Measurements from ENCODE around the gene SERGEF. TPM values are rescaled to one million over a fixed set of nuclear protein-coding genes. Genes with fewer than 3 reads are reported as not detected.

The SERGEF gene
- total and polyA plus RNA-seq, 4 donors: 12.0 to 17.9 (median 13.4) TPM

DNA sequence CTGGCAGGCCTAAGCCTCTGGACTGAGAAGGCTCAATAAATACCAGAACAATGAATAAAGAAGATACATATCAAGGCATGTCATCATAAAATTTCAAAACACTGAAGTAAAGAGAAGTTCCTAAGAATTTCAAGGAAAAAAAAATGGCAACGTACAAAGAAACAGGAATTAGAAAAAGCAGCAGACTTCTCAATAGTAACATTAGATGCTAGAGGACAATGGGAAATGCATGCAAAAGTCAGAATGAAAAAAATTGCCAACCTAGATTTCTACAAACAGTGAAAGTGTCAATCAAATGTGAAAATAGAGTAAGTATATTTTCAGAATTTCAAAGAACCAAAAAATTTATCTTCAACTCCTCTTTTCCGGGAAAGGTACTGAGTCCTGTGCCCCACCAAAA lies 153.3 kb downstream of the SERGEF start:
- WGBS: 96% methylated on average over 2 of the region's 2 CpGs
- Histone ChIP-seq H3K4me1 (ENCODE audit: control insufficient read depth in 4 of 4, insufficient read depth in 4 of 4, low read length in 3 of 4) (no peaks in the 10 kb centered on the region), H3K36me3 (ENCODE audit: control insufficient read depth in 4 of 4, insufficient read depth in 3 of 4, low read depth in 1 of 4, low read length in 3 of 4) (no peaks in the 10 kb centered on the region), H3K4me3 (ENCODE audit: low read depth in 1 of 3, low read length in 3 of 3) (no peak overlapping the region), H3K27ac (ENCODE audit: low read depth in 1 of 2, low read length in 2 of 2) (no peak overlapping the region), H3K27me3 (ENCODE audit: control insufficient read depth in 4 of 4, insufficient read depth in 4 of 4, low read length in 3 of 4) (no peaks in the 10 kb centered on the region), H3K9me3 (ENCODE audit: control insufficient read depth in 4 of 4, low read length in 3 of 4) (no peaks in the 10 kb centered on the region), H3K9ac (ENCODE audit: low read depth in 1 of 2, low read length in 2 of 2) (no peak overlapping the region)
- TF ChIP-seq JUND (IDR thresholded peaks at IDR 0.05): no peak
- DNase-seq (ENCODE audit: low spot score): no peak

DNA sequence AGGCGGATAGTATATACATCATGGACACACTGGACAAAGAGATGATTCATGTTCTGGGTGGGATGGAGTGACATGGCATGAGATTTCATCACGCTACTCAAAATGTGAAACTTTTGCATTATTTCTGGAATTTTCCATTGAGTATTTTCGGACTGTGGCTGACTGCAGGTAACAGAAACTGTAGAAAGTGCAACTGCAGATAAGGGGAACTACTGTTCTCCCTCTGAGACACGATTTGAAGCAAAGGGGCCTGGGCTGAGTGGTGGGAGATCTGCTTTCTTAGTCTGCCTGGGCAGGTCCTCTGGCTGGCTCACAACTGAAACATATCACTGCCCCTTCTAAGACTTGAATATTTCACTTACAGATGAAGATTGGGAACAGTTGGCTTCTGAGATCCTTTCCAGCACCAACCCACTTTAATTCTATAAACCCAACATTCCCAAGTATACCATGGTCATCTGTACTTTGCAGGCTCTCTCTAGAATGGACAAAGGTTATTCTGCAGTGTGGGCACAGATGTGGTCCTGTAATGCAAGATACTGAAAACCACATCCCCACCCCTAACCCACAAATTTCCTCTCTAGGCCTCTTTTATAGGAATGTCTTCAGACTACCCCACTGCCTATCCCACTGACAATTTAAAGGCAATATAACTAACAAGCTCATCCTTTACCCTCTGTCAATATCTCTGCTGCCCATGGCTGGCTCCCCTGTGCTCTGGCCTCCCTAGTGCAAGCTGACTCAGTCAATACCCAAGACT lies 157.1 kb downstream of the SERGEF start:
- DNase-seq (ENCODE audit: low spot score): no peak
- WGBS: 92% methylated on average over 4 of the region's 4 CpGs
- Histone ChIP-seq H3K4me1 (ENCODE audit: control insufficient read depth in 4 of 4, insufficient read depth in 4 of 4, low read length in 3 of 4) (no peaks in the 10 kb centered on the region), H3K36me3 (ENCODE audit: control insufficient read depth in 4 of 4, insufficient read depth in 3 of 4, low read depth in 1 of 4, low read length in 3 of 4) (no peaks in the 10 kb centered on the region), H3K9ac (ENCODE audit: low read depth in 1 of 2, low read length in 2 of 2) (no peak overlapping the region), H3K27me3 (ENCODE audit: control insufficient read depth in 4 of 4, insufficient read depth in 4 of 4, low read length in 3 of 4) (no peaks in the 10 kb centered on the region), H3K27ac (ENCODE audit: low read depth in 1 of 2, low read length in 2 of 2) (no peak overlapping the region), H3K4me3 (ENCODE audit: low read depth in 1 of 3, low read length in 3 of 3) (no peak overlapping the region), H3K9me3 (ENCODE audit: control insufficient read depth in 4 of 4, low read length in 3 of 4) (no peaks in the 10 kb centered on the region)
- TF ChIP-seq, protein P1, sequence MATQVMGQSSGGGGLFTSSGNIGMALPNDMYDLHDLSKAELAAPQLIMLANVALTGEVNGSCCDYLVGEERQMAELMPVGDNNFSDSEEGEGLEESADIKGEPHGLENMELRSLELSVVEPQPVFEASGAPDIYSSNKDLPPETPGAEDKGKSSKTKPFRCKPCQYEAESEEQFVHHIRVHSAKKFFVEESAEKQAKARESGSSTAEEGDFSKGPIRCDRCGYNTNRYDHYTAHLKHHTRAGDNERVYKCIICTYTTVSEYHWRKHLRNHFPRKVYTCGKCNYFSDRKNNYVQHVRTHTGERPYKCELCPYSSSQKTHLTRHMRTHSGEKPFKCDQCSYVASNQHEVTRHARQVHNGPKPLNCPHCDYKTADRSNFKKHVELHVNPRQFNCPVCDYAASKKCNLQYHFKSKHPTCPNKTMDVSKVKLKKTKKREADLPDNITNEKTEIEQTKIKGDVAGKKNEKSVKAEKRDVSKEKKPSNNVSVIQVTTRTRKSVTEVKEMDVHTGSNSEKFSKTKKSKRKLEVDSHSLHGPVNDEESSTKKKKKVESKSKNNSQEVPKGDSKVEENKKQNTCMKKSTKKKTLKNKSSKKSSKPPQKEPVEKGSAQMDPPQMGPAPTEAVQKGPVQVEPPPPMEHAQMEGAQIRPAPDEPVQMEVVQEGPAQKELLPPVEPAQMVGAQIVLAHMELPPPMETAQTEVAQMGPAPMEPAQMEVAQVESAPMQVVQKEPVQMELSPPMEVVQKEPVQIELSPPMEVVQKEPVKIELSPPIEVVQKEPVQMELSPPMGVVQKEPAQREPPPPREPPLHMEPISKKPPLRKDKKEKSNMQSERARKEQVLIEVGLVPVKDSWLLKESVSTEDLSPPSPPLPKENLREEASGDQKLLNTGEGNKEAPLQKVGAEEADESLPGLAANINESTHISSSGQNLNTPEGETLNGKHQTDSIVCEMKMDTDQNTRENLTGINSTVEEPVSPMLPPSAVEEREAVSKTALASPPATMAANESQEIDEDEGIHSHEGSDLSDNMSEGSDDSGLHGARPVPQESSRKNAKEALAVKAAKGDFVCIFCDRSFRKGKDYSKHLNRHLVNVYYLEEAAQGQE (IDR thresholded peaks at IDR 0.05): no peak
- TF ChIP-seq, protein P2, sequence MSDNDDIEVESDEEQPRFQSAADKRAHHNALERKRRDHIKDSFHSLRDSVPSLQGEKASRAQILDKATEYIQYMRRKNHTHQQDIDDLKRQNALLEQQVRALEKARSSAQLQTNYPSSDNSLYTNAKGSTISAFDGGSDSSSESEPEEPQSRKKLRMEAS (IDR thresholded peaks at IDR 0.05): no peak
- no peak for TF ChIP-seq EGR1 (IDR thresholded peaks at IDR 0.05; ENCODE audit: low read depth in 2 of 2)
- no peak for TF ChIP-seq FOXA2 (IDR thresholded peaks at IDR 0.05)
- no peak for TF ChIP-seq RXRA (IDR thresholded peaks at IDR 0.05)
- no peak for TF ChIP-seq NR2F2 (IDR thresholded peaks at IDR 0.05)
- no peak for TF ChIP-seq SP1 (IDR thresholded peaks at IDR 0.05)
- TF ChIP-seq FOXA1 (IDR thresholded peaks at IDR 0.05): no peak
- no peak for TF ChIP-seq GABPA (IDR thresholded peaks at IDR 0.05 in 1 of 2, conservative IDR thresholded peaks at IDR 0.05 in 1 of 2)
- TF ChIP-seq, protein P3, sequence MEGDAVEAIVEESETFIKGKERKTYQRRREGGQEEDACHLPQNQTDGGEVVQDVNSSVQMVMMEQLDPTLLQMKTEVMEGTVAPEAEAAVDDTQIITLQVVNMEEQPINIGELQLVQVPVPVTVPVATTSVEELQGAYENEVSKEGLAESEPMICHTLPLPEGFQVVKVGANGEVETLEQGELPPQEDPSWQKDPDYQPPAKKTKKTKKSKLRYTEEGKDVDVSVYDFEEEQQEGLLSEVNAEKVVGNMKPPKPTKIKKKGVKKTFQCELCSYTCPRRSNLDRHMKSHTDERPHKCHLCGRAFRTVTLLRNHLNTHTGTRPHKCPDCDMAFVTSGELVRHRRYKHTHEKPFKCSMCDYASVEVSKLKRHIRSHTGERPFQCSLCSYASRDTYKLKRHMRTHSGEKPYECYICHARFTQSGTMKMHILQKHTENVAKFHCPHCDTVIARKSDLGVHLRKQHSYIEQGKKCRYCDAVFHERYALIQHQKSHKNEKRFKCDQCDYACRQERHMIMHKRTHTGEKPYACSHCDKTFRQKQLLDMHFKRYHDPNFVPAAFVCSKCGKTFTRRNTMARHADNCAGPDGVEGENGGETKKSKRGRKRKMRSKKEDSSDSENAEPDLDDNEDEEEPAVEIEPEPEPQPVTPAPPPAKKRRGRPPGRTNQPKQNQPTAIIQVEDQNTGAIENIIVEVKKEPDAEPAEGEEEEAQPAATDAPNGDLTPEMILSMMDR (IDR thresholded peaks at IDR 0.05; ENCODE audit: low read depth, low read length, missing input control): no peak

DNA sequence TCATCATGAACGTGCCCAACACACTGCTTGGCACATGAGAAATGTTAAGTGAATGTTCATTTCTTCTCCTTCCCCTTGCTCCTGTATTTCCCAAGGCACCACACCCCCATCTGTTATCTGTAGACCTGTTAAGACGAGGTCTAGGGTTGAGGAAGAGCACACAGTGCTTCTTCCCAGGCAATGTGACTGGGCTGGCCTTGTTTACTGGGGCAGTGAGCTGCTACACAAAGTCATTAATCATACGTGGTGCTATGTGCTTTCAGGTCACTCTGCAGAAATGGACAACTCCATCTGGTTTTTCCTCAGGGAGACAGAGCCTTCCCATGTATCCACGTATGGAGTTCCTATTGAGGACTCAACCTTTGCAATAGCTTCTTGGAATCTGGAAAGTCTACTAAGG lies 159.6 kb downstream of the SERGEF start:
- WGBS: 90% methylated on average over 4 of the region's 4 CpGs
- Histone ChIP-seq H3K4me1 (ENCODE audit: control insufficient read depth in 4 of 4, insufficient read depth in 4 of 4, low read length in 3 of 4) (no peaks in the 10 kb centered on the region), H3K4me3 (ENCODE audit: low read depth in 1 of 3, low read length in 3 of 3) (no peak overlapping the region), H3K9me3 (ENCODE audit: control insufficient read depth in 4 of 4, low read length in 3 of 4) (no peaks in the 10 kb centered on the region), H3K36me3 (ENCODE audit: control insufficient read depth in 4 of 4, insufficient read depth in 3 of 4, low read depth in 1 of 4, low read length in 3 of 4) (no peaks in the 10 kb centered on the region), H3K9ac (ENCODE audit: low read depth in 1 of 2, low read length in 2 of 2) (no peak overlapping the region), H3K27me3 (ENCODE audit: control insufficient read depth in 4 of 4, insufficient read depth in 4 of 4, low read length in 3 of 4) (no peaks in the 10 kb centered on the region), H3K27ac (ENCODE audit: low read depth in 1 of 2, low read length in 2 of 2) (no peak overlapping the region)
- TF ChIP-seq, protein P4, sequence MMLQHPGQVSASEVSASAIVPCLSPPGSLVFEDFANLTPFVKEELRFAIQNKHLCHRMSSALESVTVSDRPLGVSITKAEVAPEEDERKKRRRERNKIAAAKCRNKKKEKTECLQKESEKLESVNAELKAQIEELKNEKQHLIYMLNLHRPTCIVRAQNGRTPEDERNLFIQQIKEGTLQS (IDR thresholded peaks at IDR 0.05): no peak
- TF ChIP-seq YY1 (IDR thresholded peaks at IDR 0.05) (no peak), EGR1 (IDR thresholded peaks at IDR 0.05; ENCODE audit: low read depth in 2 of 2) (no peak), FOXA1 (IDR thresholded peaks at IDR 0.05) (no peak), JUND (IDR thresholded peaks at IDR 0.05) (no peak), HNF4A (conservative IDR thresholded peaks at IDR 0.05) (no peak)
- TF ChIP-seq, protein P5, sequence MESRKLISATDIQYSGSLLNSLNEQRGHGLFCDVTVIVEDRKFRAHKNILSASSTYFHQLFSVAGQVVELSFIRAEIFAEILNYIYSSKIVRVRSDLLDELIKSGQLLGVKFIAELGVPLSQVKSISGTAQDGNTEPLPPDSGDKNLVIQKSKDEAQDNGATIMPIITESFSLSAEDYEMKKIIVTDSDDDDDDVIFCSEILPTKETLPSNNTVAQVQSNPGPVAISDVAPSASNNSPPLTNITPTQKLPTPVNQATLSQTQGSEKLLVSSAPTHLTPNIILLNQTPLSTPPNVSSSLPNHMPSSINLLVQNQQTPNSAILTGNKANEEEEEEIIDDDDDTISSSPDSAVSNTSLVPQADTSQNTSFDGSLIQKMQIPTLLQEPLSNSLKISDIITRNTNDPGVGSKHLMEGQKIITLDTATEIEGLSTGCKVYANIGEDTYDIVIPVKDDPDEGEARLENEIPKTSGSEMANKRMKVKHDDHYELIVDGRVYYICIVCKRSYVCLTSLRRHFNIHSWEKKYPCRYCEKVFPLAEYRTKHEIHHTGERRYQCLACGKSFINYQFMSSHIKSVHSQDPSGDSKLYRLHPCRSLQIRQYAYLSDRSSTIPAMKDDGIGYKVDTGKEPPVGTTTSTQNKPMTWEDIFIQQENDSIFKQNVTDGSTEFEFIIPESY (IDR thresholded peaks at IDR 0.05): no peak
- DNase-seq (ENCODE audit: low spot score): no peak
